Stimulated activated naive CD4-positive, alpha-beta T cell (primary cell): ENCODE measurements around the gene CD79A.
A peak's percentile ranks its signal among the peaks of the same experiment; 100 is the strongest.
"Not testable (repeated sequence)": the region's sequence is repeated elsewhere in the genome, so short reads cannot be mapped to it uniquely, and the experiment has no call there.

Experiments
- DNase-seq, 6 experiments: peaks; one replicate each; lab custom pipeline; 2025; lab: John Stamatoyannopoulos, UW

Gene CD79A

DNA sequence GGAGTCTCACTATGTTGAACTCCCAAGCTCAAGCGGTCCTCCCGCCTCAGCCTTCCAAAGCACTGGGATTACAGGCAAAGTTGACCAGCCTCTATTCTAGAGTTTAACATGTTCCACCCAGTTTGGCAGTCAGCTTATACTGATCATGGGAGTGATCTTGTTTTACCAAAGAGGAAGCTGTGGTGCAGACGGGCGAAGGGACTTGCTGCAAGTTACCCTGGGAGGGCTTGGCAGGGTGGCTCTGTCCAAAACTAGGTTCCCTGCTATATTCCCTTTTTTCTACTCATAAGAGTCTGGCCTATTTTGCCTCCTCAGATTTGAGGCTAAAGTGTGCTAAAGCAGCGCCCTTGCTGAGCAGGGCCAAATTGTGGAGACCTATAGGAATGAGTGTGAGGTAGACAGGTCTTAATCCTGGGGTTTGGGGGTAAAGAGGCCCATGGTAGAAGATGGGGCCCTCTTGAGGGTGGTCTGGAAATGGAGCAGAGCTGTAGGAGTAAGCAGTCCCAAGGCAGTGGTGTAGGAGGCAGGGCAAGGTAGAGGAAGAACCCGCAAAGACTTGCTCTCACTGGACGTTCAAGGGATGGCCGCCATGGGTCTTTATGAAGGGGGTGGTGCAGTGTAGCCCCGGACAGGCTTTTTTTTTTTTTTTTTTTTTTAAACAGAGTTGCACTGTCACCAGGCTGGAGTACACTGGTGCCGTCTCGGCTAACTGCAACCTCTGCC, 13.7 kb upstream of the CD79A start:
- no peak for DNase-seq

DNA sequence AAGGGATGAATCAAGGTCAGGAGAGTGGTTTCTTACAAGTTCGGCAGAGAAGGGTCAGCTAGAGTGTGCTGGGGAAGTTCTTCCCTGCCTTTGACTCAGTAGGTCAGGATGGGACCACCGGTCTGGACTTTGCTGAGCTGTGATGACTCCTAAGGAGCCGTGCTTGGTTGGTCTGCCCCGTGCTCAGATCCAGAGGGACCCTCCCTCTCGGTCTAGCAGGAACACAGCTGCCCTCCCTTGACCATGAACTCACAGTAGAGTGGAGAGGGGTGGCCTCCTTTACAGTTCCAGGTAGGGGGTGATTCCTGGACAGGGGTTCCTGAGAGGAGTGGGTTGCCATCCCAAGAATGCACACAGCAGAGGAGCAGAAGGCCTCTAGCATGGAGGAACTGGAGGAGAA, 12.7 kb upstream of the CD79A start:
- no peak for DNase-seq

DNA sequence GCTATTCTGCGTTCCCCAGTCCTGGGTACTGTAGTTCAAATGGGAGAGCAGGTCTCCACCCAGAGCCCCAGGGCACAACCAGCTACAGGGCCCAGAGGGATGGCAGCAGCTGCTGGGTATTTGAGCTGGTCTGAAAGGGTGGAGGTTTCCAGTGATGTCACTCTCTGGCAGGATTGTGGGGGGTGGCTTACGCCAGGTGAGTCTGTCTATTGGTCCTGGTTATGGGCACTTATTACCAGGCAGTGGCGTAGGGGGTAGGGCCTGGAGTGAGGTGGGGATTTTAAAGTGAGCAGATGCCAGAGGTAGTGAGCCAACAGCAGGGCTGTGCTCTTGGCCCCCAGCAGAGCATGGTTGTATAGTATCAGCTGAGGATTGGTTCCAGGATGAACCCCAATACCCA, 10.8 kb upstream of the CD79A start:
- DNase-seq = no peak

DNA sequence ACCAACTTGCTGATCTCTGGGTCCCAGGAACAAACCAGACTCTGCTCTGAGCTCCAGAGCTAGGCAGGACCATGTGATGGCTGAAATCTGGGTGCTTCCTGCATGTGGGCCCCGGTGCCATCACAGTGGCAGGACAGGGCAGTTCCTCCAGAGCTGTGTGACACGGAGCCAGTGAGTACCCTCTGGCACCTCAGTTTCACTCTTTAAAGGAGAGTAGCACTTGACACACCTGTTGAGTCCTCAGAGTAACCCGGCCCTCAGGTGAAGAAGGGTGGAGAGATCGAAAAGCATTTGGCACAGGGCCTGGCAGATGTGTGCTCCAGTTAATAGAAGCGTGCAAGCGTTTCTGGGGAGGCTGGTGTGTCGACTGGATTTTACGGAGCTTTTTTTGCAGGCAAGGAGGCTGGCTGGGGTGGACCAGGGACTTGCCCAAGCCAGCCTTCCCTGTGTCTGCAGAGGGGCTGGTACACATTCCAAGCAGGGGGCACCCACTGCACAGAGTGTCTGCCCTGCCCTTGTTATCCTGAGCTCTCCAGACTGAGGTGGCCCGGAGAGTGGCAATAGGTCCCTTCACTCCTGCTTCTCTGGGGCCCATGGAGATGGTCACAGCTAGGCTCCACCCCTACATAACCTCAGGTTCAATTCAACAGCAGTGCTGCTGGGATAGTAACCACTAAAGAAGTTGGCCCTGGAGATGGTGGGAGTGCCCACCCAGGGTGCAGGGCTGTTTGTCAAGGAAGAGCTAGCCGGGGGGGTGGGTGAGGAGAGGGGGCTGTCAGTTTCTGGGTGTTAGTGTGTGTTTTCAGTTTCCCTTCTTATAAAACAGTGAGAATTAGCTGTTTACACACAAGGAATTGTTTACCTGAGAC, 8.7 kb upstream of the CD79A start:
- DNase-seq = no peak

DNA sequence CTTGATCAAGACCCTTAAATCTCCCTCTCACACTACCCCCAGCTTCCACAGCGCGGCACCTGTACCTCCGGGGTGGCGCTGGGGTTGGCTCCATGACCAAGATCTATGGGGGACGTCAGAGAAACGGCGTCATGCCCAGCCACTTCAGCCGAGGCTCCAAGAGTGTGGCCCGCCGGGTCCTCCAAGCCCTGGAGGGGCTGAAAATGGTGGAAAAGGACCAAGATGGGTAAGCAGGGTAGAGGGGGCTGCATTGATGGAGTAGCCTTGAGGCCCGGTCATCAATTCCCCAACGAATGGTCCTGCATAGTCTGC, 8.1 kb upstream of the CD79A start:
- DNase-seq = no peak

DNA sequence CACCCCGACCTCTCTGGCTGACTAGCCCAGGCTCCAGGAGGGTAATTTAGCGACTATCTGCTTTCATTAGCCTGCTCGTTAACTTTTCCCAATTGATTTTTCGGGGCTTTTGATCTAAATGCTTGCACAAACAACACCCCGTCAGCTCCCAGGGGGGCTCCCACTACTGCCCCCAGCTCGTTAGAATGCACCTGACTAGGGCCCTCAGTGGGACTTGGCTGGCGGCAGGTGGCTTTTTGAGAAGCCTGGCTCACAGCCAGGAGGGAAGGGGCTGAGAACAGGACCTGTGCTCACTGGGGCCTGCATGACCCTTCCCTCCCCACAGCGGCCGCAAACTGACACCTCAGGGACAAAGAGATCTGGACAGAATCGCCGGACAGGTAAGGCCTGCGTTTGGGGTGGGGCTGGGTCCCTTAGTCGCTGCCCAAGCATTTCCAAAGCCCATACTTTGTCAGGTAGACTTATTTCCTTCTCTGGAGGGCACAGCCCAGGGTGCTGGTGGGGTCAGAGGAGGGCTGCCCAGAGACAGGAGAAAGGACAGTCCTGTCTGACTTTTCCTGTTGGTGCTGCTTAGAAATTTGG, 7.6 kb upstream of the CD79A start:
- no peak for DNase-seq

DNA sequence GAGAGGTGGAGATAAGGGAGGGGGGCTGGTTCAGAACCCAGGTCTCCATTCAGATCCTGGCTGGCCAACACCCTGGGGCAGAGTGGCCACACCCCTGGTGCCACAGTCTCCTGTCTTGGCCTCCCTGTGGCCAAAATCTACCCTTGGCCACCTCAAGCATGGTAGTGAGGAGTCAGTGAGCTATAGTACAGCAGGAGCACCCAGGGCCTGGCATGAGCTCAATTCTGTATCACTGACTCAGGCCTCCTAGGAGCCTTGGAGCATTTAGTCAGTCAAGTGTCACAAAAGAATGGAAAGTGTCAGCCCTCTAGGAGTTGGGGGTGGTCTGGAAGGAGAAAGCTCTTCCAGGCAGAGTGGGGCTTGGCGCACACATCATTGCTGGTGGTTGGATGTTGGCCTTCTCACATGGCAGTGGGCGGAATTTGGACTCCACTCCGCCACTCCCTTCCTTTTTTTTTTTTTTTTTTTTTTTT, 6.6 kb upstream of the CD79A start:
- no peak for DNase-seq

DNA sequence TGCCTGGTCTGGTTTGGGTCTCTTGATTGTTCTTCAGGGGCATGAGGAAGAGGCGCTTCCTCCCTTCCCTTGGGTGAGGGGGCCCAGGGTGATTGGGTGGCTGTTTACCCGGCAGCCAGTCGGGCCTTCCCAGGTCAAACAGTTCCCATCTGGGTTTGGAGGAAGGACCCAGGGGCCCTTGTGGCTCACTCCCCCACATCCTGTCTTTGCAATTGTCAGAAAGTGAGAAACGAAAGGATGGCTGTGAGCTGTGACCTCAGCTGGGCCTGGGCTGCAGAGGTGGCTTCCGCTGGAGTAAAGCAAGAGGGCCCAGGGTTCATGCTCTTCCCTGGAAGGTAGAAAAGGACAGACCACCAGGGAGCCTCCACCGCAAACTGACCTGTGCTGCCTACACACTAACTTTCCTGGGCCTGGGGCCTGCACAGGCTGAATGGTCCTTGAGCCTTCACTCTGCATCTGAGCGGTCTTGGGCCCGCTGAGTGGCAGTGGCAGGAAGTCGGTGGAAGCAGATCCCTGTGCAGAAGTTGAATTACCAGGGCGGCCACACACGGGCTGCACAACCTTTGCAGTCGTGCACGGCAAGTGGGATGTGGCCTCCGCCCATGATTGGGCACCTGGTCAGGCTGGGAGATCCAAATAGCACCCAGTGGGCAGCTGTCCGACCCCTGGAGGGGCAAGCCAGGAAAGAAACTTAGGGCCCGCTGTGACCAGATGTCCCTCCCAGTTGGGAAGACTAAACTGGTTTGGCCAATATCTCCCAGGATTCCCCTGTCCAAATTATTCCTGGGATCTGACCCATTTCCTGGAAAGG, 5.3 kb upstream of the CD79A start:
- DNase-seq = peak; percentile 13 to 72 (median 62)

DNA sequence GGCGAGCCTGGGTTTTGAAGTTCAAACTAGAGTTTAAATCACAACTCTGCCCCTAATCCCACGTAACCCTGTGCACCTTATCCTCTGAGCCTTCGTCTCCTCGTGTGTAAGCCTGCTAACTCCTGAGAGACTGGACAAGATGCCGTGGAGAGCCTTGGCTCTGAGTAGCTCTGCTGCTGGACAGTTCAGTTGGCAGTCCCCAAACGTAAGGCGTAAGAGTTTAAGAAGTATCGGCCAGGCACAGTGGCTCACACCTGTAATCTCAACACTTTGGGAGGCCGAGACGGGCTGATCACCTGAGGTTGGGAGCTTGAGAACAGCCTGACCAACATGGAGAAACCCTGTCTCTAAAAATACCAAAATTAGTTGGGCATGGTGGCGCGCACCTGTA, 4.7 kb upstream of the CD79A start:
- no peak for DNase-seq

DNA sequence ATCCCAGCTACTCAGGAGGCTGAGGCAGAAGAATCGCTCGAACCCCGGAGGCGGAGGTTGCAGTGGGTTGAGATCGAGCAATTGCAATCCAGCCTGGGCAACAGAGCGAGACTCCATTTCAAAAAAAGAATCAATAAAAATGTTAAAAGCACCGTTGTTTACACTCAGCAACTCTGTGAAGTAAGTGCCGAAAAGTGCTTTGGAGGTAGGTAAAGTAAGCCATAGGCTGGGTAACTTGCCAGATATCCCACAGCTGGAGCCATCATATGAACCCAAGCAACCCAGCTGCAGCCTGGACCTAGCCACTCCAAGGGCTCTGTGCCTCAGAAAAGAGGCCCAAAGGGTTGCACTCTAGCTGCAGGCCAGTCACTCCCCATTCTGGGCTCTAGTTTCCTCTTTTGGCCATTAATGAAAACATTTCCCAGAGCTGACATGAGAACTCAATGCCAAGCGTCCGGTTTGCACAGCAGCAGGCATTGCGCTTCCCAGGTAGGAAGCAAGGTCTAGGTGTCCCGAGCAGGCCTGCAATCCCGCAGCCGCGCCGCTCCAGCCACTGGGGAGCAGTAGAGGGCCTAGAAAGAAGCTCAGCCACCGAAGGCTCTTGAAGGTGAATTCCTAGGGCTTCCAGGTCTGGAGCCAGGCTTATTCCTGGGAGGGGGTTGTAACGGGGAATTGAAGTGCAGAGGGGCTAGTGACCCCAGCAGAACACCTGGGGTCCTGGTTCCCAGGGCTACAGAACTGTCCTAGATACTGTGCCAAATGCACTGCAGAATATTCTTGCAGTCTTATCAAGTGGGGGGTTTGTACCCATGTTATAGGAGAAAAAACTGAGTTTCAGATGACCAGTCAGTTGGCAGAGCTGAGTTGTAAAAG, 4.1 kb upstream of the CD79A start:
- DNase-seq = peak; percentile 23 to 69 (median 64)

DNA sequence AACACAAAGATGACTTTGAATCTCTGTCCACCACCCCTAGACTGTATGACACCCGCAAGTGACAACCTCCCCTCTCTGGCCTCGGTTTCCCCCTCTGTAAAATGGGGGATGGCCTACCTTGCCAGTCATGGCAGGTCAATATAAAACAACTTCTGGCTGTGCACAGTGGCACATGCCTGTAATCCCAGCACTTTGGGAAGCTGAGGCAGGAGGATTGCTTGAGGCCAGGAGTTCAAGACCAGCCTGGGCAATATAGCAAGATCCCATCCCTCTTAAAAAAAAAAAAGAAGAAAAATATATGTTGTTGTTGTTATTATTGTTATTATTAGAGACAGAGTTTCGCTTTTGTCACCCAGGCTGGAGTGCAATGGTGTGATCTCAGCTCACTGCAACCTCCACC, 1.1 kb upstream of the CD79A start:
- not testable (repeated sequence) for DNase-seq

DNA sequence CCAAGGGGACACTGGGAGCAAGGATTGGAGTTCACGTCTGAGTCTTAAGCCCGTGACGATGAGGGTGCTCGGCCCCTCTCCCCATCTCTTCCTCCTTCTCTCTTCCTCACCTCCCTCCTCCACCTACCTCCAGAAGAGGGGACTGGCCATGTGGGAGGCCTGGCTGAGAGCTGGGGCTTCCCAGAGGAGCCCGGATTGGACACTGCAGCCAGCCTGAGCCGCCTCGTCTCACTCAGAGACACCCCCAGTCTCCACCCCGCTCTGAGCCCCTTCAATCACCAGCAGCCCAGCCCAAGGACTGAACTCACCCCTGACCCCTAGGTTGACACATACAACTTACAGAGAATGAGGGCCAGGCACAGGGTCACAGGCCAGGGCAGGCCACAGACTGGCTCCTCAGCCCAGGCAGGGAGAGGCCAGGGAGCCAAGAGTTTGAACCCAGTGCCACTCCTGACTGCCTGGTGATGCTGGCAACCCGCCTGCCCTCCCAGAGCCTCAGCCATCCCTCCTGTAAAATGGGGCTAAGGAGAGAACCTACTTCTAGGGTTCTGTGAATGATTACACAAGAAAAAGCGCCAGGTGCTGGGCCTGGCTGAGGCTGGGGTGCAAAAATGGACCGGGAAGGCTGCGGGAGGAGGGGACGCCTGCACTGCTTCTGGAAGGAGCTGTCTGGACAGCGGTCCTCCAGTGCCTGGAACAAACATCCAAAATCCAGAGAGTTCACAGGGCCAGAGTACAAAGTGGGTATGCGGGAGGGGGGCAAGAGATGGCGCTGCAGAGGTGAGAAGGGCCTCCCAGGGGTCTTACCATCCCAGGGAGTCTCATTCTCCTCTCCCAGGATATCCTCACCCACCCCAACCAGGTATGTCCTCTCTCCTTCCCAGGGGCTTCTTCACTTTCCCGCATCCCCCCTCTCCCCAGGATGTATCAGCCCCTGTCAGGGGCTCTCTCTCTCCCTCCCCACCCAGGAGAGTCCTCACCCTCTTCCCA, 1.1 kb downstream of the CD79A start:
- no peak for DNase-seq

DNA sequence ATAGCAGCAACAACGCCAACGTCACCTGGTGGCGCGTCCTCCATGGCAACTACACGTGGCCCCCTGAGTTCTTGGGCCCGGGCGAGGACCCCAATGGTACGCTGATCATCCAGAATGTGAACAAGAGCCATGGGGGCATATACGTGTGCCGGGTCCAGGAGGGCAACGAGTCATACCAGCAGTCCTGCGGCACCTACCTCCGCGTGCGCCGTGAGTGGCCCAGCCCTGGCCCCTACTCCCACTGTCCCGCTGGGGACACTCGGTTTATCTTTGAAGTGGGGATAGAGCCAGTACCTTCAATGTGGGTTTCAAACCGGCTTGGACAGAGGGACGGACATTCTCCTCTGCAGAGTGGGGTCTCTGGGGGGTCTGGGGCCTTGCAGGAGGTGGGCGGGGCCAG, 2.0 kb downstream of the CD79A start:
- DNase-seq = no peak

DNA sequence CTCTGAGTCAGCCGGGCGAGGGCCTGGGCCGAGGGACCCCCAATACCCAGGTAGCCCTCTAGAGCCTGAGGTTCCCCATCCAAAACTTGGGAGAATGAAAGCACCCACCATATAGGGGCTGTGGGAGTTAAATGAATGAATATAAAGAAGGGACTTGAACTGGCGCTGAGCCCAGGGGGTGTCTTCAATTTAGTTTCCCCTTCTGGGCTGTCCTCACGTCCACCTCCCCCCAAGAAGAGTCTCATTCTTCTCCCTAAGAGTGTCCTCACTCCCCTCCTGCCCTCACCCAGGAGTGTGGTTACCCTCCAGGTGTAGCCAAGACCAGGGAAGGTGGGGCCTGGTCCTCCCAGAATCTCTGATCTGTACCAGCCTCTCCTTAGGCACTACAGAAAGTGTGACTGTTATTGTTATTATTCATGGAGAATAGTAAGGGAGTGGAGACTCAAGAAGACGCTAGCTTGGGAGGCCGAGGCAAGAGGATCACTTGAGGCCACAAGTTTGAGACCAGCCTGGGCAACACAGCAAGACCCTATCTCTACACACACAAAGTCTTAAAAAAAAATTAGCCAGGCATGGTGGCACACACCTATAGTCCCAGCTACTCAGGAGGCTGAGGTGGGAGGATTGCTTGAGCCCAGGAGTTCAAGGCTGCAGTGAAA, 2.7 kb downstream of the CD79A start:
- DNase-seq = no peak

DNA sequence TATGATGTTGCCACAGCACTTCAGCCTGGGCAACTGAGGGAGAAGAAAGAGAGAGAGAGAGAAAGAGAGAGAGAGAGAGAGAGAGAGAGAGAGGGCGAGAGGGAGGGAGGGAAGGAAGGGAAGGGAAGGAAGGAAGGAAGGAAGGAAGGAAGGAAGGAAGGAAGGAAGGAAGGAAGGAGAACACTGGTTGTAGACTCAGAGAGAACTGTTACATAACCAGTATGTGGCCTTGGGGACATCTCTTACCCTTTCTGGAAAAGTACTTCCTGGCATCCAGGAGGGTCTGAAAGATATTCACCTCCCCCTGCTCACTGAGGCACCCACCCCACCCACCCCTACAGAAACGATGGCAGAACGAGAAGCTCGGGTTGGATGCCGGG, 3.2 kb downstream of the CD79A start:
- no peak for DNase-seq

DNA sequence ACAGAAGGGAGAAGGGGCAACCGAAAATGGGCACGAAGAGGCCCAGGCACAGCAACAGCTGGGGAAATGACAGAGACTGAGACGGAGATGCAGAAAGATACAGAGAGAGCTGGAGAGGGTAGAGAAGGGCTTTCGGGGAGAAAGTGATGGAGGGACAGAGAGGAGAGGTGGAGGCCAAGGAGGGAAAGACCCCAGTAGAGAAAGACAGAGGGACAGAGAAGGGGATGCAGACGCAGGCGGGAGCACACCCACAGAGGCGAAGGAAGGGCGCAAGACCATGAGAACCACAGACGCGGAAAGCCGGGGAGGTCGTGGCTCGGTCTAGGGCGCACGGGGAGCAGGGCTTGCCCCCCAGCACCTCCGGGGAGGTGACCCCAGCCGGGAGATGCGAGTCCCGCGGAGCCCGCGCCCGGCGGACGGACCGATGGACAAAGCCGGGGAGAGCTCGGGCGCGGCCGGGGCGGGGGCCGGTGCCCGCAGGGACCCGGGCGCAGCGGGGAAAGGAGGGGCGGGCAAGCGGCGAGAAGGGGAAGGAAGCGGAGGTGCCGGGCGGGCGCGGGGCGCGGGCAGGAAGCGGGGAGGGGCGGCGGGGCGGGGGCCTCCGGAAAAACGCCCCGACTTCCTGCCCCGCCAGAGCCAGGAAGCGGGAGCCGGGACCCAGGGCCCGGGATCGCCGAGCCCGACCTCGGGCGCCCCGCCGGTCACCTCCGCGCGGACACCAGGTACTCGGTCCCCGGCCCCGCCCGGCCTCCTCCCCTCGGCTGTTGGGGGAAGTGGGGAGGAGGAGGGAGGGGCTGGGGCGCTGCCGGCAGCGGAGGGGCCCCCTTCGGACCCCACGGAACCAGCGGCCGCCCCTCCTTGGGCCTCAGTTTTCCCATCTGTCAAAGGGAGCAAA, 5.7 kb downstream of the CD79A start, which contains the start of gene ARHGEF1:
TSS of gene ARHGEF1 (plus strand) at position 617 of the 895 bp plus-strand sequence. CDS start 4,899 bp downstream, outside the sequence.
- peak; percentile 19 to 73 (median 54) for DNase-seq

DNA sequence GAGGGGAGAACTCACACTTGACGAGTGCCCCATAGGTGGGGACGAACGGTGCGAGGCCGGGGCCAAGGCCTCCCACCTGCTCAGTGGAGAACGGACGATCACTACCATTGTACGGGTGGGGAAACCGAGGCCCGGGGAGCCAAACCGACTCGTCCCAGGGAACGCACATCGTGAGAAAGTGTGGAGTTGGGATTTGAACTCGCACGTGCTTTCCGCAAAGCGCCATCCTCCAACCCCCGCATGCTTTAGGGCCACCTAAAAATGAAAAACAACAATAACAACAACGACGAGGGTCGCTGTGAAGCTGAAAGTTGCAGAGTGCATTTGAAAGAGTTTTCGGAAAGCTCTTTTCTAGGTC, 6.4 kb downstream of the CD79A start:
- DNase-seq = peak in 1 of 6 experiments; percentile 49
